HepG2 (cell line): ENCODE measurements around the gene LSM10. TPM values are rescaled to one million over a fixed set of nuclear protein-coding genes. Genes with fewer than 3 reads are reported as not detected.
A peak's percentile ranks its signal among the peaks of the same experiment; 100 is the strongest.

ENCODE experiments used
- AKAP8 ChIP-seq: sonication (generic); formaldehyde crosslinking; IDR thresholded peaks from 2 replicates; pipeline ENCODE4 v1.5.1; 2020; ENCODE audit warnings: mild to moderate bottlenecking, missing genetic modification reagents
- ATF7 ChIP-seq, 2 experiments: fragments of 450-650 bp in 1 of 2; sonication (generic) in 1 of 2; formaldehyde crosslinking in 1 of 2; IDR thresholded peaks; 2 replicates each; pipeline versions ENCODE4 v1.4.0 to v1.6.1; 2016 to 2020; ENCODE audit warnings: antibody characterized with exemption in 1 of 2, mild to moderate bottlenecking in 1 of 2, missing genetic modification reagents in 1 of 2
- CENPX ChIP-seq: sonication (generic); formaldehyde crosslinking; IDR thresholded peaks from 2 replicates; pipeline ENCODE4 v1.9.0; 2021; ENCODE audit warnings: mild to moderate bottlenecking, missing genetic modification reagents, moderate library complexity
- EEA1 ChIP-seq: sonication (generic); formaldehyde crosslinking; IDR thresholded peaks from 2 replicates; pipeline ENCODE4 v1.5.1; 2020; ENCODE audit warnings: mild to moderate bottlenecking, missing genetic modification reagents, borderline replicate concordance
- EED ChIP-seq: sonication (generic); formaldehyde crosslinking; IDR thresholded peaks from 2 replicates; pipeline ENCODE4 v1.5.0; 2020; ENCODE audit warnings: mild to moderate bottlenecking, missing genetic modification reagents
- FOXK1 ChIP-seq: sonication (generic); formaldehyde crosslinking; IDR thresholded peaks from 2 replicates; pipeline ENCODE4 v1.4.0; 2020; ENCODE audit warnings: low read depth, missing genetic modification reagents, borderline replicate concordance
- HDAC2 ChIP-seq: sonication (generic); formaldehyde crosslinking; IDR thresholded peaks from 2 replicates; pipeline ENCODE4 v1.4.0; 2020; ENCODE audit warnings: missing genetic modification reagents
- HOXA9 ChIP-seq: sonication (generic); formaldehyde crosslinking; IDR thresholded peaks from 2 replicates; pipeline ENCODE4 v1.8.1; 2022; ENCODE audit warnings: missing genetic modification reagents, mild to moderate bottlenecking, moderate library complexity, borderline replicate concordance
- NCOR1 ChIP-seq: fragments of 200-600 bp; sonication (generic); IDR thresholded peaks from 2 replicates; pipeline ENCODE4 v1.7.0; 2017; ENCODE audit warnings: antibody characterized with exemption, low read length, borderline replicate concordance
- NFIB ChIP-seq: sonication (generic); formaldehyde crosslinking; IDR thresholded peaks from 2 replicates; pipeline ENCODE4 v1.9.0; 2021; ENCODE audit warnings: missing genetic modification reagents, mild to moderate bottlenecking, borderline replicate concordance
- PITX1 ChIP-seq: sonication (generic); formaldehyde crosslinking; IDR thresholded peaks from 2 replicates; pipeline ENCODE4 v1.5.1; 2020; ENCODE audit warnings: mild to moderate bottlenecking, missing genetic modification reagents
- SETDB1 ChIP-seq: sonication (generic); formaldehyde crosslinking; IDR thresholded peaks from 2 replicates; pipeline ENCODE4 v1.5.1; 2020; ENCODE audit warnings: missing genetic modification reagents, mild to moderate bottlenecking, borderline replicate concordance
- THYN1 ChIP-seq: sonication (generic); formaldehyde crosslinking; IDR thresholded peaks from 2 replicates; pipeline ENCODE4 v1.8.1; 2023; ENCODE audit warnings: low read depth, mild to moderate bottlenecking, moderate library complexity, missing genetic modification reagents, borderline replicate concordance
- TMF1 ChIP-seq: sonication (generic); formaldehyde crosslinking; IDR thresholded peaks from 2 replicates; pipeline ENCODE4 v1.8.1; 2022; ENCODE audit warnings: low read depth, missing genetic modification reagents
- ZNF207 ChIP-seq: fragments of 450-650 bp; IDR thresholded peaks from 2 replicates; pipeline ENCODE4 v1.6.1; 2016; ENCODE audit warnings: antibody characterized with exemption, borderline replicate concordance
- ZNF275 ChIP-seq: sonication (generic); formaldehyde crosslinking; IDR thresholded peaks from 2 replicates; pipeline ENCODE4 v1.8.0; 2022; ENCODE audit warnings: missing genetic modification reagents, mild to moderate bottlenecking, inconsistent platforms, borderline replicate concordance
- ZNF446 ChIP-seq: sonication (generic); formaldehyde crosslinking; IDR thresholded peaks from 2 replicates; pipeline ENCODE4 v1.5.0; 2020; ENCODE audit warnings: mild to moderate bottlenecking, missing genetic modification reagents
- ZNF598 ChIP-seq: sonication (generic); formaldehyde crosslinking; IDR thresholded peaks from 2 replicates; pipeline ENCODE4 v1.5.1; 2020; ENCODE audit warnings: mild to moderate bottlenecking, missing genetic modification reagents, borderline replicate concordance
- ZNF619 ChIP-seq: sonication (generic); formaldehyde crosslinking; IDR thresholded peaks from 2 replicates; pipeline ENCODE4 v1.4.0; 2020; ENCODE audit warnings: mild to moderate bottlenecking, missing genetic modification reagents
- ZNF670 ChIP-seq: sonication (generic); formaldehyde crosslinking; IDR thresholded peaks from 2 replicates; pipeline ENCODE4 v1.8.0; 2022; ENCODE audit warnings: mild to moderate bottlenecking, missing genetic modification reagents, borderline replicate concordance
- polyA plus RNA-seq, 8 experiments: library from polyadenylated mRNA; depleted of rRNA in 3 of 8; stranded (reverse) in 7 of 8; unstranded in 1 of 8; fragments of >200 nt; fragmentation: Illumina TruSeq in 4 of 8; extraction: Trizol in 4 of 8; gene quantifications; 2 replicates each; pipeline versions ENCODE4 v1.2.1 to v1.2.3, GENCODE V29; 2011 to 2016; ENCODE audit warnings: low read depth in 4 of 8, missing spikeins in 1 of 8, mixed read lengths in 1 of 8; ENCODE audit not compliant: insufficient read depth in 1 of 8
- total RNA-seq, 5 experiments: library from RNA; depleted of rRNA; stranded (reverse); fragments of >200 nt; fragmentation: Illumina TruSeq; extraction: Trizol; gene quantifications; 2 replicates each; pipeline ENCODE4 v1.2.3, GENCODE V29; 2016; ENCODE audit warnings: low read depth in 1 of 5
- TF ChIP-seq, protein P1 (sequence below): IDR thresholded peaks from 2 replicates; pipeline ENCODE4 v1.6.1; 2012; ENCODE audit warnings: low read depth, low read length, improper control_type of control experiment
- TF ChIP-seq, protein P2 (sequence below): sonication (generic); formaldehyde crosslinking; IDR thresholded peaks from 2 replicates; pipeline ENCODE4 v1.8.0; 2022; ENCODE audit warnings: low read depth, missing genetic modification reagents
- TF ChIP-seq, protein P3 (sequence below): sonication (generic); formaldehyde crosslinking; conservative IDR thresholded peaks from 2 replicates; pipeline ENCODE4 v1.5.0; 2020; ENCODE audit warnings: missing genetic modification reagents

LSM10 gene
- total and polyA plus RNA-seq, 2 of the 13 experiments (the other 11 are each of a cell fraction or from before 2014, with no cell fraction given): 14.0 to 52.0 TPM

DNA sequence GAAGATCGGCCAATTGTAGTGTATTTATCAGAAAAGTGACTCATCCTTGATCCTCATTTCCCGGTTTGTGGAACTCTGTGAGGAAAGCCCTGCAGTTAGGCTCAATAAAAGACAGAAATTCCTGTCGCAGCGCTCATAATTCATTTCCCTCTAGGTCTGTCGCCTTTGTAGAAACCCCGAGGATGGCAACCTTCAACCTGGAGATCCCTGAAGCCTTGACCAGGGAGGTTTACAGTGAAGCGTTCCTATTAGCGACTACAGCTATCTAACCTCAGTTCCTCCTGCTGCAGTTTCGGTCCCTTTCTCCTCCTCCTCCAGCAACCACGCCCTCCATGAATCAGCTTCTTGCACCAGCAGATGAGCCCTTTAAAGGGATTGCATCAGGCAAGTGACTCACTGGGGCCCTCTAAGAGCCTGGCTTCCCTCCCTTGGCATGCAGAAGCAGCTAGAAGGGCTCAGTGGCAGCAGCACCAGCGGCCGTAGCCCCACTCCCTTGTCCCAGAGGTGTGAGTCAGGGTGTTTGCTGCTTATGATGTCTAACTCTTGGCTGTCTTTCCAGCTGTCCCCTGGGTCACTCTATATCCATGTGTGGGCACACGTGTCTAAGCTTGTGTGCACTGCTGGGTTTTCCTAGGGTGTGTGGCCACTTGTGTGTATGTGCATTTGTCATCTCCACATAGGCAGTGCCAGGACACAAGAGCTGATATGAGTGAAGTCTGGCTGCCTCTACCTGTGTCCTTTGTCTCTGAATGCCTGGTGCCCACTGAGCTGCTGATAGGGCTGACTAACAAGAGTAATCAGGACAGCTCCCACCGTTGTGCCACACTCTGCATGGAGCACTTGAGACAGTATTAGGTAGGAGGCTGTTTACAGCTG lies 11.2 kb downstream of the LSM10 start (continued):
- TF ChIP-seq, protein P1, sequence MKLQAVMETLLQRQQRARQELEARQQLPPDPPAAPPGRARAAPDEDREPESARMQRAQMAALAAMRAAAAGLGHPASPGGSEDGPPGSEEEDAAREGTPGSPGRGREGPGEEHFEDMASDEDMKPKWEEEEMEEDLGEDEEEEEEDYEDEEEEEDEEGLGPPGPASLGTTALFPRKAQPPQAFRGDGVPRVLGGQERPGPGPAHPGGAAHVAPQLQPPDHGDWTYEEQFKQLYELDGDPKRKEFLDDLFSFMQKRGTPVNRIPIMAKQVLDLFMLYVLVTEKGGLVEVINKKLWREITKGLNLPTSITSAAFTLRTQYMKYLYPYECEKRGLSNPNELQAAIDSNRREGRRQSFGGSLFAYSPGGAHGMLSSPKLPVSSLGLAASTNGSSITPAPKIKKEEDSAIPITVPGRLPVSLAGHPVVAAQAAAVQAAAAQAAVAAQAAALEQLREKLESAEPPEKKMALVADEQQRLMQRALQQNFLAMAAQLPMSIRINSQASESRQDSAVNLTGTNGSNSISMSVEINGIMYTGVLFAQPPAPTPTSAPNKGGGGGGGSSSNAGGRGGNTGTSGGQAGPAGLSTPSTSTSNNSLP: peak; percentile 71; the same call in 1 of the 2 replicates
- no peak for TF ChIP-seq EEA1
- TF ChIP-seq ZNF598 (CRISPR knock-in tag): peak; percentile 20; the same call in 1 of the 2 replicates
- TF ChIP-seq HOXA9 (CRISPR knock-in tag): no peak
- no peak; the same call in 1 of the 2 replicates for TF ChIP-seq TMF1 (CRISPR knock-in tag)
- peak; percentile 4; the same call in 1 of the 2 replicates for TF ChIP-seq FOXK1
- peak; percentile 39; the same call in 1 of the 2 replicates for TF ChIP-seq ZNF619 (CRISPR knock-in tag)
- no peak for TF ChIP-seq CENPX (CRISPR knock-in tag)
- no peak for TF ChIP-seq AKAP8
- TF ChIP-seq ZNF670: no peak
- TF ChIP-seq EED: no peak; the same call in 1 of the 2 replicates
- peak; percentile 62; the same call in 1 of the 2 replicates for TF ChIP-seq PITX1 (CRISPR knock-in tag)
- TF ChIP-seq, protein P2, sequence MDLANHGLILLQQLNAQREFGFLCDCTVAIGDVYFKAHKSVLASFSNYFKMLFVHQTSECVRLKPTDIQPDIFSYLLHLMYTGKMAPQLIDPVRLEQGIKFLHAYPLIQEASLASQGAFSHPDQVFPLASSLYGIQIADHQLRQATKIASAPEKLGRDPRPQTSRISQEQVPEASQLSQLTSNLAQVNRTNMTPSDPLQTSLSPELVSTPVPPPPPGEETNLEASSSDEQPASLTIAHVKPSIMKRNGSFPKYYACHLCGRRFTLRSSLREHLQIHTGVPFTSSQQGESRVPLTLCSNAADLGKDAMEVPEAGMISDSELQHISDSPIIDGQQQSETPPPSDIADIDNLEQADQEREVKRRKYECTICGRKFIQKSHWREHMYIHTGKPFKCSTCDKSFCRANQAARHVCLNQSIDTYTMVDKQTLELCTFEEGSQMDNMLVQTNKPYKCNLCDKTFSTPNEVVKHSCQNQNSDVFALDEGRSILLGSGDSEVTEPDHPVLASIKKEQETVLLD (CRISPR knock-in tag): no peak
- TF ChIP-seq, protein P3, sequence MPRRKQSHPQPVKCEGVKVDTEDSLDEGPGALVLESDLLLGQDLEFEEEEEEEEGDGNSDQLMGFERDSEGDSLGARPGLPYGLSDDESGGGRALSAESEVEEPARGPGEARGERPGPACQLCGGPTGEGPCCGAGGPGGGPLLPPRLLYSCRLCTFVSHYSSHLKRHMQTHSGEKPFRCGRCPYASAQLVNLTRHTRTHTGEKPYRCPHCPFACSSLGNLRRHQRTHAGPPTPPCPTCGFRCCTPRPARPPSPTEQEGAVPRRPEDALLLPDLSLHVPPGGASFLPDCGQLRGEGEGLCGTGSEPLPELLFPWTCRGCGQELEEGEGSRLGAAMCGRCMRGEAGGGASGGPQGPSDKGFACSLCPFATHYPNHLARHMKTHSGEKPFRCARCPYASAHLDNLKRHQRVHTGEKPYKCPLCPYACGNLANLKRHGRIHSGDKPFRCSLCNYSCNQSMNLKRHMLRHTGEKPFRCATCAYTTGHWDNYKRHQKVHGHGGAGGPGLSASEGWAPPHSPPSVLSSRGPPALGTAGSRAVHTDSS (CRISPR knock-in tag): no peak
- TF ChIP-seq ZNF275 (CRISPR knock-in tag): no peak
- no peak for TF ChIP-seq ZNF207
- no peak for TF ChIP-seq THYN1 (CRISPR knock-in tag)
- peak; percentile 25; the same call in 1 of the 2 replicates for TF ChIP-seq HDAC2 (CRISPR knock-in tag)
- TF ChIP-seq NFIB (CRISPR knock-in tag): no peak
- peak; percentile 54; the same call in 1 of the 2 replicates for TF ChIP-seq ATF7 (IDR thresholded peaks at IDR 0.05)
- no peak for TF ChIP-seq ATF7 (CRISPR knock-in tag; IDR thresholded peaks at IDR 0.05)
- TF ChIP-seq SETDB1 (CRISPR knock-in tag): no peak
- TF ChIP-seq NCOR1: peak; percentile 72; the same call in 1 of the 2 replicates
- TF ChIP-seq ZNF446: no peak
